ENCODE data around the gene NOTCH2NLA.
"Not testable (repeated sequence)": the region's sequence is repeated elsewhere in the genome, so short reads cannot be mapped to it uniquely, and the experiment has no call there.

DNA sequence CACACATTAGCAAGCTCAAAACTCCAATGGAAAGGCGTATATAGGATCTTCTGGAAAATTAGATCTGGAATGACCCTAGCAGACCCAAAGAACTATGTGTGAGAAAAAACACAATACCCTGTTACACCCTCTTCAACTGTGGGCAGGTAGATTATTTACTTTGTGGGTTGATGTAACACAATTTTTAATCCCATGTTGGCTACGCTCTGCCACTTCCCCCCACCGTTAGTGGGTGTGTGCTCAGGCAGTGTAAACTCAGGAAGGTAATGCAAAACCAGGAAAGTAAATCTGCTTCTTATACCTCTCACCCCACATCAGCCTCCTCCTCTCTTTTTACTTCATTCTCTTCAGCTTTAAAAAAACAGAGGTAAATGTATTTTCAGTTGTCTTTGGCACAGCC is 45.3 kb upstream of the NOTCH2NLA start:
- TF ChIP-seq, protein P1, sequence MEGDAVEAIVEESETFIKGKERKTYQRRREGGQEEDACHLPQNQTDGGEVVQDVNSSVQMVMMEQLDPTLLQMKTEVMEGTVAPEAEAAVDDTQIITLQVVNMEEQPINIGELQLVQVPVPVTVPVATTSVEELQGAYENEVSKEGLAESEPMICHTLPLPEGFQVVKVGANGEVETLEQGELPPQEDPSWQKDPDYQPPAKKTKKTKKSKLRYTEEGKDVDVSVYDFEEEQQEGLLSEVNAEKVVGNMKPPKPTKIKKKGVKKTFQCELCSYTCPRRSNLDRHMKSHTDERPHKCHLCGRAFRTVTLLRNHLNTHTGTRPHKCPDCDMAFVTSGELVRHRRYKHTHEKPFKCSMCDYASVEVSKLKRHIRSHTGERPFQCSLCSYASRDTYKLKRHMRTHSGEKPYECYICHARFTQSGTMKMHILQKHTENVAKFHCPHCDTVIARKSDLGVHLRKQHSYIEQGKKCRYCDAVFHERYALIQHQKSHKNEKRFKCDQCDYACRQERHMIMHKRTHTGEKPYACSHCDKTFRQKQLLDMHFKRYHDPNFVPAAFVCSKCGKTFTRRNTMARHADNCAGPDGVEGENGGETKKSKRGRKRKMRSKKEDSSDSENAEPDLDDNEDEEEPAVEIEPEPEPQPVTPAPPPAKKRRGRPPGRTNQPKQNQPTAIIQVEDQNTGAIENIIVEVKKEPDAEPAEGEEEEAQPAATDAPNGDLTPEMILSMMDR (IDR thresholded peaks at IDR 0.05): not testable (repeated sequence)
- TF ChIP-seq POLR2A (IDR thresholded peaks at IDR 0.05): not testable (repeated sequence)

All from right lobe of liver (tissue), 4 donors.